ENCODE measurements around the gene DGKZ.
A peak's percentile ranks its signal among the peaks of the same experiment; 100 is the strongest.

DGKZ gene

DNA sequence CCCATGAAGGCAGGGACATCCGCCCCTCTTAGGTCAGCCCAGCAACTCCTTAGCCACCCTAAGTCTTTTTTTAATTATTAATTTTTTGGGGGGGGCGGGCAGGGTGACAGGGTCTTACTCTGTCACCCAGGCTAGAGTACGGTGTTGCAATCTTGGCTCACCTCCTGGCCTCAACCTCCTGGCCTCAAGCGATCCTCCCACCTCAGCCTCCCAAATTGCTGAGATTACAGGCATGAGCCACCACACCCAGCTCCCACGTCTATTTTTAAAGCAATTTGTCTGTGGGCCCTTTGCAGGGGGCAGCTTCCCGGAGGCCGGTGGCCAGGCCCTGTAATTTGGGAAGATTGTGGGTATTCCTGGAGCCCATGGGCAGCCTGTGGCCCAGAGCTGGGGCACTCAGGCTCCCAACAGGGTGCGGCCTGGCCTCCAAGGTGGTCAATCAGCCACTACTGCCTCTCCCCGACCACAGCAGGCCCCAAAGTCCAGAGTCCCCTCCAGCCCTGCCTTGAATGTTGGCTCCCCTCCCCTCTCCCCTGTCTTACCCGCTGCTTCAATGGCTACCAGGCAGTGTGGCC lies 42.6 kb upstream of the DGKZ start:
- in situ Hi-C loops (cut with HindIII; ENCODE audit: low sequenced_read_pairs) = no loop called here
- TF ChIP-seq, protein P1, sequence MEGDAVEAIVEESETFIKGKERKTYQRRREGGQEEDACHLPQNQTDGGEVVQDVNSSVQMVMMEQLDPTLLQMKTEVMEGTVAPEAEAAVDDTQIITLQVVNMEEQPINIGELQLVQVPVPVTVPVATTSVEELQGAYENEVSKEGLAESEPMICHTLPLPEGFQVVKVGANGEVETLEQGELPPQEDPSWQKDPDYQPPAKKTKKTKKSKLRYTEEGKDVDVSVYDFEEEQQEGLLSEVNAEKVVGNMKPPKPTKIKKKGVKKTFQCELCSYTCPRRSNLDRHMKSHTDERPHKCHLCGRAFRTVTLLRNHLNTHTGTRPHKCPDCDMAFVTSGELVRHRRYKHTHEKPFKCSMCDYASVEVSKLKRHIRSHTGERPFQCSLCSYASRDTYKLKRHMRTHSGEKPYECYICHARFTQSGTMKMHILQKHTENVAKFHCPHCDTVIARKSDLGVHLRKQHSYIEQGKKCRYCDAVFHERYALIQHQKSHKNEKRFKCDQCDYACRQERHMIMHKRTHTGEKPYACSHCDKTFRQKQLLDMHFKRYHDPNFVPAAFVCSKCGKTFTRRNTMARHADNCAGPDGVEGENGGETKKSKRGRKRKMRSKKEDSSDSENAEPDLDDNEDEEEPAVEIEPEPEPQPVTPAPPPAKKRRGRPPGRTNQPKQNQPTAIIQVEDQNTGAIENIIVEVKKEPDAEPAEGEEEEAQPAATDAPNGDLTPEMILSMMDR (IDR thresholded peaks at IDR 0.05; ENCODE audit: low read depth, low read length, missing control alignments) = no peak
- no peak for DNase-seq (ENCODE audit: low read depth)
- H3K4me3 ChIP-seq (ENCODE audit: low read depth, low read length) = no peak overlapping the region

DNA sequence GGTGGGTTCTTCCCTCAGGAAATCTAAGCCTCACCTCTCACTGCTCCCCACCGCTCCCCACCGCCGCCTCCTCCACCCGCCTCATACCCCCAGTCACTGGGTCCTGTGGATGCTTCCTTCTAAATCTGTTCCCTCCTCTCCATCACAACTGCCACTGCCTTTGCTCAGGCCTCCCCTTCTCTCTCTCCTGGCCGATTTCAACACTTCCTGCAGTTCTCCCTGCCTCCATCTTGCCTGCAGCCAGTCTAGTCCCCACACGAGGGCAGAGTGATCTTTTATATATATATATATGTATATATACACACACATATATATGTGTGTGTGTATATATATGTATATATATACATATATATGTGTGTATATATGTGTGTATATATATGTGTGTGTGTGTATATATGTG lies 42.0 kb upstream of the DGKZ start:
- in situ Hi-C loops (cut with HindIII; ENCODE audit: low sequenced_read_pairs) = no loop called here
- H3K4me3 ChIP-seq (ENCODE audit: low read depth, low read length) = no peak overlapping the region
- no peak for DNase-seq (ENCODE audit: low read depth)
- TF ChIP-seq, protein P1 (IDR thresholded peaks at IDR 0.05; ENCODE audit: low read depth, low read length, missing control alignments) = peak; percentile 33

- in situ Hi-C loops (cut with HindIII; ENCODE audit: low sequenced_read_pairs) = no loop called here
- TF ChIP-seq, protein P1 (IDR thresholded peaks at IDR 0.05; ENCODE audit: low read depth, low read length, missing control alignments) = no peak
- no peak overlapping the region for H3K4me3 ChIP-seq (ENCODE audit: low read depth, low read length)
- DNase-seq (ENCODE audit: low read depth) = no peak
Measured at GRCh38 chr11:46306296-46306853, 40.9 kb upstream of the DGKZ start.

- in situ Hi-C loops (cut with HindIII; ENCODE audit: low sequenced_read_pairs) = no loop called here
- TF ChIP-seq, protein P1 (IDR thresholded peaks at IDR 0.05; ENCODE audit: low read depth, low read length, missing control alignments) = no peak
- no peak overlapping the region for H3K4me3 ChIP-seq (ENCODE audit: low read depth, low read length)
- no peak for DNase-seq (ENCODE audit: low read depth)
Measured at GRCh38 chr11:46307369-46307768, 39.9 kb upstream of the DGKZ start.

DNA sequence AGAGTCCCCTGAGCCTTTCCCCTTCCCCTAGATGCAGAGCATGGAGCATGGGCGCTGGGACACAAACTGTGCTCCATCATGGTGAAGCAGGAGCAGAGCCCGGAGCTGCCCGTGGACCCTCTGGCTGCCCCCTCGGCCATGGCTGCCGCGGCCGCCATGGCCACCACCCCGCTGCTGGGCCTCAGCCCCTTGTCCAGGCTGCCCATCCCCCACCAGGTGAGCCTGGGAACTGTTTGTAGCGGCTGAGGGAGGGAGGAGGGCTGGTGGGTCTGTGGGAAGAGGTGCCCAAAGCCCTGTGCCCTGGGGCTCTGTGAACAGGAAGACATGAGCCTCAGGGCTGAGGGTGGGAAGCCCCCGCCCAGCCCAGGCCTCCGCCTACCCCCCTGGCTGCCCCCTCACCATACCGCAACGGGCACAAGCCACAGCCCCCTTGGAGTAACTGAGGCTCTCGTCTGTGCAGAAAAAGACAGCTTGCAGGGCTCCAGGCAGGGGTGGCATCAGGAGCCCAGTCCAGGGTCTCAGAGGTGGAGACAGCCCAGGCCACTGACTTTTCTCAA lies 39.4 kb upstream of the DGKZ start:
- DNase-seq (ENCODE audit: low read depth) = no peak
- in situ Hi-C loops (cut with HindIII; ENCODE audit: low sequenced_read_pairs) = no loop called here
- H3K4me3 ChIP-seq (ENCODE audit: low read depth, low read length) = no peak overlapping the region
- TF ChIP-seq, protein P1 (IDR thresholded peaks at IDR 0.05; ENCODE audit: low read depth, low read length, missing control alignments) = no peak

DNA sequence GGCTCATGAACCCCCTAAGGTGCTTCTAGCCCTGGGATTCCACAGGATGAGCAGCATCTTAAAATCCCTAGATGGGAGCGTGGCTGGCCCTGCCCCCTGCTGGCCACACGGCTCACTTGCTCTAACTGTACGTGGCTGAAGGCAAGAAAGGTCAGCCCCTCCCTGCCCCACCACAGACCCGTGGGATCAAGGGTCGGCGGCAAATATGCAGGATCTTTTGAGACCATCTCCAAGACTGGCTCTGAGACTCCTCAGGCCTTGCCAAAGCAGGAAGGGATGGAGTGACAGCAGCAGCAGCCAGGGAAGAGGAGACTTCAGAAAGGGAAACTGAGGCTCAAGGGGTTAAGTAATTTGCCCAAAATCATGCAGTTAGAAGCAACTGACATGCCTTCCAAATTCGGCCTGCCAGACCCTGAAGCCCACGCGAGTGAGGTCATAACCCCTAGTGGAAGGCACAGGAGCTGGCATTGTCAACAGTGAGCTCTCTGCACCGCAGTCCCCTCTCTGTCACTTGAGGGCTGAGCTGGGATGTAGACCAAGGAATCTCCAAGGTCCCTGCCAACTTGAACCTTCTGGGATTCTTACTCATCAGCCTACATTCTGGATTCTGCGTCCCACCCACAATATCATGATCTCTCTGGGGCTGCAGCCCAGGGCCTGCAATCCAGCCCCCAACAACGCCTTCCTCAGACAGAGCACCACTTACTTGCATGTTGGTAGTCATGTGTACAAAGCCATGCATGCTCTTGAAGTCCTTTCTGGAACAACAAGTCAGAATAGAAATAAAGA lies 38.4 kb upstream of the DGKZ start:
- H3K4me3 ChIP-seq (ENCODE audit: low read depth, low read length) = no peak overlapping the region
- TF ChIP-seq, protein P1 (IDR thresholded peaks at IDR 0.05; ENCODE audit: low read depth, low read length, missing control alignments) = peak; percentile 86
- in situ Hi-C loops (cut with HindIII; ENCODE audit: low sequenced_read_pairs) = no loop called here
- peak; percentile 55 for DNase-seq (ENCODE audit: low read depth)
